ENCODE results near the gene PPIF.

GRCh38 chr10:79380946-79381721 is 33.9 kb downstream of the PPIF start:
- no peak for TF ChIP-seq CTCF (optimal IDR thresholded peaks at IDR 0.05 in 1 of 3, IDR thresholded peaks at IDR 0.05 in 1 of 3, conservative IDR thresholded peaks at IDR 0.05 in 1 of 3; ENCODE audit: extremely low read depth in 1 of 3, insufficient read depth in 2 of 3, low read length in 3 of 3)
- TF ChIP-seq EZH2 (IDR thresholded peaks at IDR 0.05; ENCODE audit: low read length) = no peak

All from keratinocyte (primary cell).